GM12878 (cell line): ENCODE data around the gene FBXL3. TPM values are rescaled to one million over a fixed set of nuclear protein-coding genes. Genes with fewer than 3 reads are reported as not detected.
A peak's percentile ranks its signal among the peaks of the same experiment; 100 is the strongest.

ENCODE experiments used
- ATAC-seq: fragments of 200-7000 bp; cut with Tn5 transposase; 3 replicates; pipeline ENCODE4 v1.9.1; 2020; ENCODE audit warnings: mild to moderate bottlenecking, moderate library complexity
- BruUV-seq: library from RNA; stranded (reverse); fragments of 400-500 nt; replicated peaks from 2 replicates; lab custom pipeline; 2021; lab: Mats Ljungman, UMichigan
- CTCF ChIA-PET: fragments of 300-600 bp; sonication (Branson Sonifier 250); formaldehyde crosslinking; extraction: SDS; loops from one replicate; lab custom pipeline; 2021; ENCODE audit warnings: inconsistent platforms; lab: Yijun Ruan, JAX
- POLR2A ChIA-PET: fragments of 350-600 bp; formaldehyde crosslinking; extraction: SDS; loops from one replicate; lab custom pipeline; 2021; ENCODE audit warnings: inconsistent platforms; lab: Charles Lee
- RAD21 ChIA-PET: fragments of 300-600 bp; sonication (Branson Sonifier 250); formaldehyde crosslinking; loops from one replicate; lab custom pipeline; 2023; ENCODE audit warnings: antibody characterized with exemption; ENCODE audit not compliant: unreplicated experiment; lab: Charles Lee
- SMC1A ChIA-PET: fragments of 300-600 bp; sonication (Branson Sonifier 250); formaldehyde crosslinking; loops from one replicate; lab custom pipeline; 2023; ENCODE audit not compliant: unreplicated experiment, uncharacterized antibody; lab: Charles Lee
- DNase-seq: peaks from one replicate; pipeline ENCODE4 v3.0.0-alpha.2; 2011; ENCODE audit warnings: low read depth, low spot score
- FAIRE-seq: peaks from 3 replicates; lab custom pipeline; 2011; peaks lifted over from hg19 to GRCh38; lab: Jason Lieb, UNC
- H2AFZ ChIP-seq: 2 replicates; pipeline ENCODE4 v1.6.0; 2011; ENCODE audit warnings: low read depth, low read length, control low read depth; ENCODE audit not compliant: control insufficient read depth
- H3K27ac ChIP-seq: 2 replicates; pipeline ENCODE4 v1.5.1; 2011; ENCODE audit warnings: control low read depth; ENCODE audit not compliant: control insufficient read depth, insufficient read depth
- H3K27me3 ChIP-seq, 2 experiments: replicated peaks in 1 of 2; 2 replicates each; pipeline versions ENCODE4 v1.6.0 to v1.6.1; 2011; ENCODE audit warnings: low read length in 1 of 2; ENCODE audit not compliant: control insufficient read depth in 2 of 2, insufficient read depth in 2 of 2
- H3K36me3 ChIP-seq, 2 experiments: 2 replicates each; pipeline ENCODE4 v1.5.1; 2011; ENCODE audit warnings: low read length in 1 of 2; ENCODE audit not compliant: control insufficient read depth in 2 of 2, insufficient read depth in 2 of 2
- H3K4me1 ChIP-seq: 2 replicates; pipeline ENCODE4 v1.6.1; 2011; ENCODE audit warnings: mild to moderate bottlenecking, low read length, moderate library complexity, mixed read lengths; ENCODE audit not compliant: control insufficient read depth, insufficient read depth
- H3K4me2 ChIP-seq: 2 replicates; pipeline ENCODE4 v1.6.0; 2011; ENCODE audit warnings: control low read depth; ENCODE audit not compliant: control insufficient read depth, insufficient read depth
- H3K4me3 ChIP-seq: fragments of 200-600 bp; sonication (generic); 2 replicates; pipeline ENCODE4 v1.5.1; 2016
- H3K79me2 ChIP-seq: 2 replicates; pipeline ENCODE4 v1.6.0; 2011; ENCODE audit warnings: low read length; ENCODE audit not compliant: control insufficient read depth, insufficient read depth
- H3K9ac ChIP-seq: 2 replicates; pipeline ENCODE4 v1.8.0; 2011; ENCODE audit warnings: low read length, control low read depth, mixed read lengths; ENCODE audit not compliant: control insufficient read depth, insufficient read depth
- H3K9me3 ChIP-seq: replicated peaks from 3 replicates; pipeline ENCODE4 v1.5.1; 2011; ENCODE audit warnings: mild to moderate bottlenecking, low read length; ENCODE audit not compliant: control insufficient read depth, insufficient read depth
- H4K20me1 ChIP-seq: 2 replicates; pipeline ENCODE4 v1.6.0; 2011; ENCODE audit not compliant: control insufficient read depth, insufficient read depth
- HCFC1 ChIP-seq: fragments of 150-350 bp; IDR thresholded peaks from 2 replicates; pipeline ENCODE4 v1.6.1; 2014; ENCODE audit warnings: low read length
- MEF2A ChIP-seq: IDR thresholded peaks from 2 replicates; pipeline ENCODE4 v1.6.1; 2011; ENCODE audit warnings: low read depth, mild to moderate bottlenecking, low read length, moderate library complexity; ENCODE audit not compliant: insufficient read depth
- MEF2B ChIP-seq: fragments of 450-650 bp; IDR thresholded peaks from 2 replicates; pipeline ENCODE4 v1.6.1; 2018; ENCODE audit warnings: mild to moderate bottlenecking, moderate library complexity; ENCODE audit not compliant: partially characterized antibody, poor library complexity, severe bottlenecking
- PAX5 ChIP-seq: IDR thresholded peaks from 2 replicates; pipeline ENCODE4 v1.6.1; 2011; ENCODE audit warnings: low read depth, low read length, borderline replicate concordance
- PAX8 ChIP-seq: fragments of 450-650 bp; IDR thresholded peaks from 2 replicates; pipeline ENCODE4 v1.6.1; 2017; ENCODE audit warnings: mild to moderate bottlenecking, moderate library complexity
- POLR2AphosphoS5 ChIP-seq: IDR thresholded peaks from 2 replicates; pipeline ENCODE4 v1.6.1; 2011; ENCODE audit warnings: mild to moderate bottlenecking, low read length, inconsistent platforms
- STAT1 ChIP-seq: fragments of 450-650 bp; conservative IDR thresholded peaks from 2 replicates; pipeline ENCODE4 v1.6.1; 2014; ENCODE audit warnings: antibody characterized with exemption, mild to moderate bottlenecking
- TCF12 ChIP-seq: IDR thresholded peaks from 2 replicates; pipeline ENCODE4 v1.6.1; 2011; ENCODE audit warnings: low read depth, mild to moderate bottlenecking, low read length
- ZNF217 ChIP-seq: fragments of 450-650 bp; IDR thresholded peaks from 2 replicates; pipeline ENCODE4 v1.6.1; 2017; ENCODE audit warnings: antibody characterized with exemption, mild to moderate bottlenecking
- ZNF274 ChIP-seq: IDR thresholded peaks from one replicate; pipeline ENCODE4 v1.8.0; 2011; ENCODE audit not compliant: insufficient read length, insufficient read depth
- ZNF622 ChIP-seq: fragments of 450-650 bp; IDR thresholded peaks from 2 replicates; pipeline ENCODE4 v1.6.1; 2017; ENCODE audit warnings: mild to moderate bottlenecking, inconsistent platforms
- WGBS: methylation state at CpG from one replicate; pipeline ENCODE4 v1.1.6; 2016; ENCODE audit warnings: low lambda C conversion rate; ENCODE audit not compliant: insufficient replicate concordance, insufficient coverage; ENCODE audit errors: missing lambda C conversion rate; 5-methylcytosine and 5-hydroxymethylcytosine counted together
- in situ Hi-C: fragments of 300-500 bp; cut with MboI; formaldehyde crosslinking; loops from 9 replicates; pipeline ENCODE4 v1.14.3; 2018; ENCODE audit warnings: mixed read lengths
- intact Hi-C: fragments of 100-400 bp; cut with micrococcal nuclease; formaldehyde crosslinking; loops from one replicate; pipeline ENCODE4 v1.14.2; 2022; ENCODE audit not compliant: unreplicated experiment
- polyA plus RNA-seq, 11 experiments: library from polyadenylated mRNA; depleted of rRNA in 4 of 11; unstranded in 6 of 11; stranded (reverse) in 5 of 11; fragments of >200 nt; fragmentation: Nextera tagmentation in 4 of 11; fragmentation: Illumina TruSeq in 1 of 11; extraction: Ambion mirVana in 4 of 11; extraction: Trizol in 1 of 11; gene quantifications; 1 replicate in 1 of 11; 2 replicates in 10 of 11; pipeline versions ENCODE4 v1.2.1 to v1.2.3, GENCODE V29; 2011 to 2016; ENCODE audit warnings: inconsistent platforms in 2 of 11, missing spikeins in 2 of 11, low read depth in 1 of 11
- total RNA-seq, 4 experiments: library from RNA; depleted of rRNA in 3 of 4; stranded (reverse); fragments of >200 nt in 3 of 4; fragmentation: Illumina TruSeq in 1 of 4; extraction: Trizol in 1 of 4; gene quantifications; 2 replicates each; pipeline versions ENCODE4 v1.2.1 to v1.2.3, GENCODE V29; 2013 to 2021
- TF ChIP-seq, protein P1 (sequence below): fragments of 450-650 bp; IDR thresholded peaks from 2 replicates; pipeline ENCODE4 v1.6.1; 2018; ENCODE audit warnings: mild to moderate bottlenecking, low read depth, moderate library complexity; ENCODE audit not compliant: partially characterized antibody
- TF ChIP-seq, protein P2 (sequence below): IDR thresholded peaks from 2 replicates; pipeline ENCODE4 v1.6.1; 2011; ENCODE audit warnings: low read depth, low read length, improper control_type of control experiment, borderline replicate concordance
- TF ChIP-seq, protein P3 (sequence below): IDR thresholded peaks from 2 replicates; pipeline ENCODE4 v1.6.1; 2011; ENCODE audit warnings: borderline replicate concordance, low read depth, mild to moderate bottlenecking, moderate library complexity, mixed read lengths, low read length; ENCODE audit not compliant: insufficient read depth; ENCODE audit errors: extremely low read length

The FBXL3 gene
- total and polyA plus RNA-seq, 10 of the 15 experiments (the other 5 are each of a cell fraction or from before 2014, with no cell fraction given), result 9.0 to 26.4 (median 19.7) TPM

DNA sequence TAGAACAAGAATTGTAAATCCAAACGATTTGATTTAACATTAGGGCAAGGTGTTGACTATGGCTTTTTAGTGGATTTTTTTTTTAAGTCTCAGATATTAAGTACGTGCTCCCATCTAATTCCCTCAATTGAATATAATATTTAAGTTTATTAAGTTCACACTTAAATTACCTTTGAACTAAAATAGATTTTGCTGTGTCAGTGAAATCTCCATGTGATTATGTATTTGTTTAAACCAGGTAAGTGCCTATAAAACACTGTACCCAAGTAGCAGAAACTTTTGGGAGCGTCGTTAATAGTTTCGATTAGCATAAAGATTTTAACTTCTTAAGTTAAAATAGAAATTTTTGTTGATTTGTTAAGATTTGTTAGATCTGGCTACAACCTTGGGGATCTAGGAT is 33.5 kb downstream of the FBXL3 start (continued):
- TF ChIP-seq, protein P1, sequence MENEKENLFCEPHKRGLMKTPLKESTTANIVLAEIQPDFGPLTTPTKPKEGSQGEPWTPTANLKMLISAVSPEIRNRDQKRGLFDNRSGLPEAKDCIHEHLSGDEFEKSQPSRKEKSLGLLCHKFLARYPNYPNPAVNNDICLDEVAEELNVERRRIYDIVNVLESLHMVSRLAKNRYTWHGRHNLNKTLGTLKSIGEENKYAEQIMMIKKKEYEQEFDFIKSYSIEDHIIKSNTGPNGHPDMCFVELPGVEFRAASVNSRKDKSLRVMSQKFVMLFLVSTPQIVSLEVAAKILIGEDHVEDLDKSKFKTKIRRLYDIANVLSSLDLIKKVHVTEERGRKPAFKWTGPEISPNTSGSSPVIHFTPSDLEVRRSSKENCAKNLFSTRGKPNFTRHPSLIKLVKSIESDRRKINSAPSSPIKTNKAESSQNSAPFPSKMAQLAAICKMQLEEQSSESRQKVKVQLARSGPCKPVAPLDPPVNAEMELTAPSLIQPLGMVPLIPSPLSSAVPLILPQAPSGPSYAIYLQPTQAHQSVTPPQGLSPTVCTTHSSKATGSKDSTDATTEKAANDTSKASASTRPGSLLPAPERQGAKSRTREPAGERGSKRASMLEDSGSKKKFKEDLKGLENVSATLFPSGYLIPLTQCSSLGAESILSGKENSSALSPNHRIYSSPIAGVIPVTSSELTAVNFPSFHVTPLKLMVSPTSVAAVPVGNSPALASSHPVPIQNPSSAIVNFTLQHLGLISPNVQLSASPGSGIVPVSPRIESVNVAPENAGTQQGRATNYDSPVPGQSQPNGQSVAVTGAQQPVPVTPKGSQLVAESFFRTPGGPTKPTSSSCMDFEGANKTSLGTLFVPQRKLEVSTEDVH, result no peak
- TF ChIP-seq PAX8, result no peak
- TF ChIP-seq MEF2A, result no peak
- TF ChIP-seq POLR2AphosphoS5, result no peak
- TF ChIP-seq MEF2B, result no peak
- TF ChIP-seq, protein P2, sequence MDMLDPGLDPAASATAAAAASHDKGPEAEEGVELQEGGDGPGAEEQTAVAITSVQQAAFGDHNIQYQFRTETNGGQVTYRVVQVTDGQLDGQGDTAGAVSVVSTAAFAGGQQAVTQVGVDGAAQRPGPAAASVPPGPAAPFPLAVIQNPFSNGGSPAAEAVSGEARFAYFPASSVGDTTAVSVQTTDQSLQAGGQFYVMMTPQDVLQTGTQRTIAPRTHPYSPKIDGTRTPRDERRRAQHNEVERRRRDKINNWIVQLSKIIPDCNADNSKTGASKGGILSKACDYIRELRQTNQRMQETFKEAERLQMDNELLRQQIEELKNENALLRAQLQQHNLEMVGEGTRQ, result no peak
- TF ChIP-seq, all 136 proteins: peak for 0

DNA sequence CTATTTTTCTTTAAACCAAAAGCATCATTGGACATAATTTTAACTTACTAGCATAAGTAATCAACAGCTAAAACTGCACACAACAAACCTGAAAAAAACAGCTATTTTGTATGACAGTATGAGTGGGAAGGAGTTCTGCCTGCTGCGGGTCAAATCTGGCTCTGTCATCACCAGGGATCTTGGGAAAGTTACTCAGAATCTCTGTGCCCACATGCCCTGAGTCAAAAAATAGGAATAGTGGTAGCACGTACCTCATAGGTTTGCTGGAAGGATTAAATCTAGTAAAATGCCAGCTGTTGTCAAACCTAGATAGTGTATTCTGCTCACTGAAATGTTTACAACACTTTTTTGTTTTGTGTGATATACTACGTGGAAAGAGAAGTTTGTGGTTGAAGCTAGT is 33.9 kb downstream of the FBXL3 start:
- intact Hi-C loops (loop anchor here (2.0 to 5.0 kb wide), 2 partner anchors 32 to 509 kb away; no protein-coding TSS in a partner anchor), in situ Hi-C loops (loop anchor here (10.0 kb wide), 1 partner anchor 722 kb away; no protein-coding TSS in a partner anchor)
- ATAC-seq (no peak), FAIRE-seq (no peak), DNase-seq (no peak)
- H3K79me2 ChIP-seq, result peaks cover 22% of the 10 kb centered on the region
- H3K9ac ChIP-seq, result peak overlapping the region; percentile 96
- H2AFZ ChIP-seq, result peak overlapping the region; percentile 61; the same call in 1 of the 2 replicates
- H3K27me3 ChIP-seq, result no peaks in the 10 kb centered on the region
- TF ChIP-seq ZNF274, result no peak
- no peak for TF ChIP-seq PAX5
- no peak for TF ChIP-seq PAX8
- no peak for TF ChIP-seq ZNF217
- TF ChIP-seq HCFC1, result no peak
- TF ChIP-seq, protein P3, sequence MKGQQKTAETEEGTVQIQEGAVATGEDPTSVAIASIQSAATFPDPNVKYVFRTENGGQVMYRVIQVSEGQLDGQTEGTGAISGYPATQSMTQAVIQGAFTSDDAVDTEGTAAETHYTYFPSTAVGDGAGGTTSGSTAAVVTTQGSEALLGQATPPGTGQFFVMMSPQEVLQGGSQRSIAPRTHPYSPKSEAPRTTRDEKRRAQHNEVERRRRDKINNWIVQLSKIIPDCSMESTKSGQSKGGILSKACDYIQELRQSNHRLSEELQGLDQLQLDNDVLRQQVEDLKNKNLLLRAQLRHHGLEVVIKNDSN, result no peak
- TF ChIP-seq ZNF622, result no peak
- no peak for TF ChIP-seq TCF12
- TF ChIP-seq POLR2AphosphoS5, result no peak
- TF ChIP-seq STAT1, result no peak
- TF ChIP-seq, protein P2, result no peak
- H4K20me1 ChIP-seq, result no peaks in the 10 kb centered on the region
- peak overlapping the region; percentile 90 for H3K4me3 ChIP-seq
- H3K4me2 ChIP-seq, result peak overlapping the region; percentile 96
- ChIA-PET POLR2A (interaction anchor here (0.6 to 5.3 kb wide), 7 partner anchors 8 to 547 kb away, joined by 3 to 27 read pairs (median 3); partner anchors contain the start of gene FBXL3), CTCF (interaction anchor here (0.5 to 4.7 kb wide), 6 partner anchors 10 to 38 kb away, joined by 3 to 47 read pairs (median 6); no protein-coding TSS in a partner anchor), SMC1A (interaction anchor here (1.0 to 2.3 kb wide), 10 partner anchors 8 to 63 kb away, joined by 3 to 12 read pairs (median 6); no protein-coding TSS in a partner anchor), RAD21 (interaction anchor here (1.0 to 2.2 kb wide), 5 partner anchors 8 to 35 kb away, joined by 3 to 10 read pairs (median 5); partner anchors contain the start of gene FBXL3)
- H3K4me1 ChIP-seq, result peaks cover 7% of the 10 kb centered on the region
- WGBS, result 2% methylated on average over 3 of the region's 3 CpGs
- H3K9me3 ChIP-seq, result no peaks in the 10 kb centered on the region
- peaks cover 0 to 10% of the 10 kb centered on the region in 2 experiments; a peak in 2 of 4 replicates for H3K36me3 ChIP-seq
- no TSS peak for BruUV-seq
- H3K27ac ChIP-seq, result peak overlapping the region; percentile 54
